GM18951 (cell line): ENCODE results near the gene NLRP12.
"Not testable (repeated sequence)": the region's sequence is repeated elsewhere in the genome, so short reads cannot be mapped to it uniquely, and the experiment has no call there.

Experiments used
- POLR2A ChIP-seq: IDR thresholded peaks from 4 replicates; pipeline ENCODE4 v1.6.1; 2011; ENCODE audit warnings: mild to moderate bottlenecking; ENCODE audit not compliant: insufficient read length, insufficient read depth; ENCODE audit errors: extremely low read depth
- in situ Hi-C: fragments of 300-500 bp; cut with MboI; formaldehyde crosslinking; loops from one replicate; pipeline ENCODE4 v1.12.0; 2022; ENCODE audit warnings: low sequenced_read_pairs, mixed read lengths, inconsistent platforms; ENCODE audit not compliant: unreplicated experiment

Gene NLRP12

DNA sequence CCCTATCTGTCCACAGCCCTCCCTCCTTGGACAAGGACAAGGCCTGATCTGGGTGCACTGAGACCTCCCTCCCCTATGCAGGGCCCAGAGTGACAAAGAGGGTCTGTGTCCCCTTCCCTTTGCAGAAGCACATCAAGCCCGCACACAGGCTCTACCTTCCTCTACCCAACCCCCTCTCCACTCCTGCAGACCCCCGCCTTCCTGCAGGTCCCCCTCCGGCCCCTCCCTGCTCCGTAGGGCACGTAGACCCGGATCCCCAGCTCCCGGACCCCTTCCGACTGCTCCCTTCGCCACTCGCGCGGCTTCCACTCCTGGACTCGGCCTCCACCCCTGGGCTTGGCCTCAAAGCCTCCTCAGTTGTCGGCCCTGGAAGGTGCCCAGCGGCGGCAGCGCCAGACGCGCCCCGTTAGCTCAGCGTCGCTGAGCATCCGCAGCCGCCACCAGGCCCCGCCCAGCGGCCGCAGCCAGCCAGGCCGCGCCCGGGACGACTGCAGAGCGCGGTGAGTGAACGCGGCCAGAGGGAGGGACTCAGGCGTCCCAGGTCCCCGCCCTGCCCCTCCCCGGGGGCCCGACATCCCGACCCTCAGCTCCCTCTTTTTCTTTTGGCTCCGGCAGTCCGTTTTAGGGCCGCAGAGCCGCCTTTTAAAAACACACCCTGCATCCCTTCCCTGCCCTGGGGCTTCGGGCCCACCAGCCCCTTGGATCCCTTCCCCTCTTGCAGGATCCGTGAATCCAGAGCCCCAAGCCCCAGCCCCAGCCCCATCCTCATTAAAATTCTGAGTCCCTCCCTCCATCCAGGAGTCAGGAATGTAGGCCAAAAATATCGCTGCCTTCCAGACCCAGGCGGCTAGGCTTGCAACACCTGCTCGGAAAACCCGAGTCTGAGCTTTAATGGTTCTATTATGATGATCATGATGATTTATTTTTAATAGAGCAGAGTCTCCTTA is 42.1 kb upstream of the NLRP12 start:
- in situ Hi-C loops: no loop called here
- peak; percentile 45 for TF ChIP-seq POLR2A

- in situ Hi-C loops: no loop called here
- no peak for TF ChIP-seq POLR2A
These were observed 41.4 kb upstream of the NLRP12 start for GRCh38 chr19:53865523-53865917.

DNA sequence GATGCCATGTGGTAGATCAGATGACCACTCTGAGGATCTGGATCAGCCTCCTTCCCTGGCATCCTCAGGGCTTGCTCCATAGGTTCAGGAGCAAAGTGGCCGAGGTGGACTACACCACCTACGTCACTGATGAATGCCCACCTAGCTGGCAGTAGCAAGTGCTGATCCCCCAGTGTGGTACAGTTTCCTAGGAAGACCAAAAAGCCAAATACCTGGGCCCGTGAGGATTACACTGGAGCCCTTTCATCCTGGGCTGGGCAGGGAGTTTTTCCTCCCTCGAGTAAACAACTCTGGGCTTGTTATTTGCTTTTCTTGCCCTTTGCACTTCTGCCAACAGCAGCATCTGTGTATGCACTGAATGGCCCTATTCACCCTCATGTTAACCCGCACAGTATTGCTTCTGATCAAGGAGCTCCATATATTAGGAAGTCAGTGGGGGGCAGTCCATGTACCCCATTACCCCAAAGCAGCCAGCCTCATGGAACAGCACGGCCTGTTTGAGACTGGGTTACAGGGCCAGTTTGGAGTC is 40.3 kb upstream of the NLRP12 start:
- no peak for TF ChIP-seq POLR2A
- in situ Hi-C loops: no loop called here

DNA sequence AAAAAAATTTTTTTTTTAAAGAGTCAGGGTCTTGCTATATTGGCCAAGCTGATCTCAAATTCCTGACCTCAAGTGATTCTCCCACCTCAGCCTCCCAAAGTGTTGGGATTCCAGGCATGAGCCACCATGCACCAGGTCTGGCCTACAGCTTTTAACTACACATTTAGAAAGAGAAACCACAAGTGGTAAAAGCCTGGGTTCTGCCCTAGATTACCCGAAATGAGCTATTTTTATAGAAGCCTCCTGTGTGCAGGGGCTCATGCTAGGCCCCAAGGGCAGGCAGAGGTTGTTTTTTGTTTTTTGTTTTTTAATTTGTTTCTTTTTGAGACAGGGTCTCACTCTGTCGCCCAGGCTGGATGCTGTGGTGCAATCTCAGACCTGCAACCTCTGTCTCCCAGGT is 29.6 kb upstream of the NLRP12 start:
- in situ Hi-C loops: no loop called here
- no peak for TF ChIP-seq POLR2A

DNA sequence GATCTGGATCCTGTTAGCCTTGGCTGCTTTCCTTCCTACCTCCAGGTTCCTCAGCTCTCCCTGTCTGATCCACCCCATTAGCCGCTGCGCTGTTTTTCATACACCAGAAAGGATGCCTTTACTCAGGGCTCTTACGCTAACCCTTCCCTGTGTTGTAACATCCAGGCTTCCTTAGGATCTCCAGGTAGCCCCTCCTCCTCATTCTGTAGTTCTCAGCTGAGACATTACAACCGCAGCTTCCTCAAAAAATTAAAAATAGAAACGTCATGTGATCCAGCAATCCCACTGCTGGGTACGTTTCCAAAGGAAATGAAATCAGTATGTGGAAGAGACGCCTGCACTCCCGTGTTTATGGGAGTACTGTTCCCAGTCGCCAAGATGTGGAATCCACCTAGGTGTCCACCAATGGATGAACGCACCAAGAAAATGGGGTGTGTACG is 25.1 kb upstream of the NLRP12 start:
- TF ChIP-seq POLR2A: no peak
- in situ Hi-C loops: loop anchor here (10.0 kb wide), 1 partner anchor 166 kb away; no protein-coding TSS in a partner anchor

DNA sequence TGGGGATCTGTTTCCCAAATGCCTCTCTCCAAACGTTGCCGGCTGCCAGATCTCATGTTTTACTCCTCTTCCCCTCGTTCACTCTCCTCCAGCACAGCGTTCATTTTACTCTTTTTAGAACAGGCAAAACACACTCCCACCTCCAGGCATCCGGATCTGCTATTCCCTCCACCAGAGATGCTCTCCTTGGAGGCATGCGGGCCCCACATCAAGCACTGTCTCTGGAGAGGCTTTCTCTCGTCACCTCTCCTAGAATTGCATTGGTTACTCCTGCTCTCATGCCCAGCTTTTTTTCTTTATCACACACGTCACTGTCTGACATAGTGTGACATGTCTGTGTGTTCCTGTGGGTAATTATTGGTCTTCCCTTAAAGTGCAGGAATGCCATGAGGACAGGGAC is 23.4 kb upstream of the NLRP12 start:
- in situ Hi-C loops: loop anchor here (10.0 kb wide), 1 partner anchor 167 kb away; no protein-coding TSS in a partner anchor
- no peak for TF ChIP-seq POLR2A

DNA sequence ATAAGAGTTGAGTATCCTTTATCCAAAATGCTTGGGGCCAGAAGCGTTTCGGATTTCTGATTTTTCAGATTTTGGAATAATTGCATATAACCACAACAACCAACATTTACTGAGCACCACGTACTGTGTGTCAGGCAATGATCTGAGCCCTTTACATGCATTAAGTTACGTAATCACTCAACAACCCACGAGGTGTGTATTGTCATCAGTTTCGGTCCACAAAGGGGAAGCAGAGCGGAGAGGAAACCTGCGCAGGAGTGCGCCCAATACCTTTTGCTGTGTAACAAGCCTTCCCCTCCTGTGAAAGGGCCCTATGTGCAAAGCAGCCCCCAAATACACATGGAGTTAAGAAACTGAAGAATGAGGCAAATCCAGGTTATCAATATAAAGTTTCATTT is 20.7 kb upstream of the NLRP12 start:
- no peak for TF ChIP-seq POLR2A
- in situ Hi-C loops: loop anchor here (10.0 kb wide), 1 partner anchor 170 kb away; no protein-coding TSS in a partner anchor

GRCh38 chr19:53840914-53841313 is 16.8 kb upstream of the NLRP12 start:
- in situ Hi-C loops: loop anchor here (10.0 kb wide), 1 partner anchor 174 kb away; no protein-coding TSS in a partner anchor

DNA sequence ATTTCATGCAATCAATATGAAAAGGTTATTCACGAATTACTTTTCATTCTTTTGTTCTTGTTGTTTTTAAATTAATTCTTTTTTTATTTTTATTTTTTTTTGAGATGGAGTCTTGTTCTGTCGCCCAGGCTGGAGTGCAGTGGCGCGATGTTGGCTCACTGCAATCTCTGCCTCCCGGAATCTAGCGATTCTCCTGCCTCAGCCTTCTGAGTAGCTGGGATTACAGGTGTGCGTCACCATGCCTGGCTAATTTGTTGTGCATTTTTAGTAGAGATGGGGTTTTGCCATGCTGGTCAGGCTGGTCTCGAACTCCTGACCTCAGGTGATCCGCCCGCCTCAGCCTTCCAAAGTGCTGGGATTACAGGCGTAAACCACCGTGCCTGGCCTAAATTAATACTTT is 16.1 kb upstream of the NLRP12 start:
- in situ Hi-C loops: loop anchor here (10.0 kb wide), 1 partner anchor 175 kb away; no protein-coding TSS in a partner anchor

GRCh38 chr19:53838446-53838845 is 14.3 kb upstream of the NLRP12 start:
- in situ Hi-C loops: not testable (repeated sequence)

DNA sequence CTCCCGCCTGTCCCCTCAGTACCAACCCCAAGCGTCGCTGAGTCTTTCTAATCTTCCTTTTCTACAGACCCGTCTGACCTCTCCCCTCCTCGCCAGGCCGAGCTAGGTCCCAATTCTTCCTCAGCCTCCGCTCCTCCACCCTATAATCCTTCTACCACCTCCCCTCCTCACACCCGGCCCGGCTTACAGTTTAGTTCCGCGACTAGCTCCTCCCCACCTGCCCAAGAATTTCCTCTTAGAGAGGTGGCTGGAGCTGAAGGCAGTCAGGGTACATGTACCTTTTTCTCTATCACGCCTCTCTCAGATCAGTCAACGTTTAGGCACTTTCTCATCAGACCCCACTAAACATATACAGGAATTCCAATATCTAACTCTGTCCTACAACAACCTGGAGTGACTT is 8.7 kb upstream of the NLRP12 start:
- in situ Hi-C loops: not testable (repeated sequence)

- in situ Hi-C loops: no loop called here
- TF ChIP-seq POLR2A: no peak
These were observed 4.4 kb upstream of the NLRP12 start for GRCh38 chr19:53828531-53828930.

DNA sequence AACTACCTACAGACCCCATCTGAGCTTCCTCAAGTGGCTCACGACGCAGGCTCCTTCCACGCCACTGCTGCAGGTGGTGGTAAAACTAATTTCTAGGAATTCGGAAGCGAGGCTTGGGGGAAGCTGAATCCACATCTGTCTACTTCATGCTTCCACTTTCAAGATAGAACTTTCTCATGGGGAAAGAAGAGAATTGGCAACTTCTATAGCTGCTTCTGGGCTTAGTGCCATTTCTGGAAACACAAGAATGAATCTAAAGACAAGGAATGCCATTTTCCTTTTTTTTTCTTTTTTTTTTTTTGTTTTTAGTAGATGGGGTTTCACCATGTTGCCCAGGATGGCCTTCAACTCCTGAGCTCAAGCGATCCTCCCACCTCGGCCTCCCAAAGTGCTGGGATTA is 2.8 kb upstream of the NLRP12 start:
- no peak for TF ChIP-seq POLR2A
- in situ Hi-C loops: no loop called here

DNA sequence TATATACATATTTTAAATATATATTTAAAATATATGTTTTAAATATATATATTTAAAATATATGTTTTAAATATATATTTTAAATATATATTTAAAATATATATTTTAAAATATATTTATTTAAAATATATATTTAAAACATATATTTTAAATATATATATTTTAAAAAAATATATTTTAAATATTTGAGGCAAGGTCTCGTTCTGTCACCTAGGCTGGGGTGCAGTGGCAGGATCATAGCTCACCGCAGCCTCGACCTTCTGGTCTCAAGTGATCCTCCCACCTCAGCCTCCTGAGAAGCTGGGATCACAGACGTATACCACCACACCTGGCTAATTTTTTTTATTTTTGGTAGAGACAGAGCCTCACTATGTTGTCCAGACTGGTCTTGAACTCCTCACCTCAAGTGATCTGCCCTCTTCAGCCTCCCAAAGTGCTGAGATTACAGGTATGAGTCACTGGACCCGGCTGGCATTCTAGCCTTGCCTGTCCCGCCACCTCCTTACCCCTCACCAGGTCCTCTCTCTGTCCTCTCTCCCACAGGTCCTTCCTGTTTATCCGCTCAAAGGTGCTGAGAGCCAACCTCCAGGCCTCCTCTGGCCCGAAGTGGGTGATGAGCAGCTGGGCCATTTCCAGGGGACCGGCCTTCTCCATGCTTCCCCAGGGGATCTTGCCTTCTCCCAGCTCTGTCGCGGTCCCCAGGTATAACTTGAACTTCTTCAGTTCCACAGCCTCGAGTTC is 564 bp downstream of the NLRP12 start:
- TF ChIP-seq POLR2A: no peak
- in situ Hi-C loops: no loop called here
